ENCODE results near the gene GMEB1. TPM values are rescaled to one million over a fixed set of nuclear protein-coding genes. Genes with fewer than 3 reads are reported as not detected.
A peak's percentile ranks its signal among the peaks of the same experiment; 100 is the strongest.
"Not testable (repeated sequence)": the region's sequence is repeated elsewhere in the genome, so short reads cannot be mapped to it uniquely, and the experiment has no call there.

GMEB1 gene
- total and polyA plus RNA-seq, 2 experiments from 2014 or later = 13.3 to 20.2 TPM

- not testable (repeated sequence) for H3K36me3 Mint-ChIP-seq (ENCODE audit: low read depth); H3K4me3 Mint-ChIP-seq; H3K4me3 ChIP-seq; H3K9me3 Mint-ChIP-seq; H3K36me3 ChIP-seq (ENCODE audit: insufficient read depth); H3K9me2 ChIP-seq (ENCODE audit: insufficient read depth); ATAC-seq; H3K27ac Mint-ChIP-seq; H3K4me1 Mint-ChIP-seq; H2AFZ ChIP-seq; H3K79me2 ChIP-seq (replicated peaks; ENCODE audit: insufficient read depth); H4K20me1 ChIP-seq (replicated peaks; ENCODE audit: insufficient read depth); H3K4me2 ChIP-seq; H3K27me3 ChIP-seq (ENCODE audit: insufficient read depth); H3K27me3 Mint-ChIP-seq (ENCODE audit: insufficient read depth, low read depth, poor library complexity); H3F3A ChIP-seq (replicated peaks; ENCODE audit: low read depth); H3K4me1 ChIP-seq (ENCODE audit: insufficient read depth); DNase-seq (ENCODE audit: low spot score); H3K27ac ChIP-seq (ENCODE audit: low read depth)
Observed at GRCh38 chr1:28653063-28653462, 15.5 kb upstream of the GMEB1 start.

GRCh38 chr1:28653870-28654269 is 14.7 kb upstream of the GMEB1 start:
- H3K27ac Mint-ChIP-seq; H3F3A ChIP-seq (replicated peaks; ENCODE audit: low read depth); H3K4me1 ChIP-seq (ENCODE audit: insufficient read depth); H3K27me3 ChIP-seq (ENCODE audit: insufficient read depth); H3K79me2 ChIP-seq (replicated peaks; ENCODE audit: insufficient read depth); H2AFZ ChIP-seq; H3K4me2 ChIP-seq; H3K36me3 ChIP-seq (ENCODE audit: insufficient read depth); H3K4me3 Mint-ChIP-seq; H3K27me3 Mint-ChIP-seq (ENCODE audit: insufficient read depth, low read depth, poor library complexity); H3K9me3 Mint-ChIP-seq; H3K4me1 Mint-ChIP-seq; H3K9me2 ChIP-seq (ENCODE audit: insufficient read depth); H3K4me3 ChIP-seq; H4K20me1 ChIP-seq (replicated peaks; ENCODE audit: insufficient read depth); H3K27ac ChIP-seq (ENCODE audit: low read depth); H3K36me3 Mint-ChIP-seq (ENCODE audit: low read depth): not testable (repeated sequence)
- DNase-seq (ENCODE audit: low spot score) (peak; percentile 78), ATAC-seq (peak; percentile 47)
- TF ChIP-seq CTCF (conservative IDR thresholded peaks at IDR 0.05; ENCODE audit: low read depth in 2 of 2) = peak; percentile 56 to 82

GRCh38 chr1:28655448-28656311 is 12.9 kb upstream of the GMEB1 start:
- H3K9me3 Mint-ChIP-seq; H3K36me3 Mint-ChIP-seq (ENCODE audit: low read depth); H3K4me3 ChIP-seq; H3K4me1 ChIP-seq (ENCODE audit: insufficient read depth); H3K79me2 ChIP-seq (replicated peaks; ENCODE audit: insufficient read depth); H2AFZ ChIP-seq; H3K27me3 ChIP-seq (ENCODE audit: insufficient read depth); ATAC-seq; H3K4me1 Mint-ChIP-seq; H3K36me3 ChIP-seq (ENCODE audit: insufficient read depth); H3K4me2 ChIP-seq; H3K9me2 ChIP-seq (ENCODE audit: insufficient read depth); DNase-seq (ENCODE audit: low spot score); H3K4me3 Mint-ChIP-seq; H3K27ac Mint-ChIP-seq; H3F3A ChIP-seq (replicated peaks; ENCODE audit: low read depth); H4K20me1 ChIP-seq (replicated peaks; ENCODE audit: insufficient read depth); H3K27ac ChIP-seq (ENCODE audit: low read depth); H3K27me3 Mint-ChIP-seq (ENCODE audit: insufficient read depth, low read depth, poor library complexity): not testable (repeated sequence)

GRCh38 chr1:28656335-28656734 is 12.2 kb upstream of the GMEB1 start:
- Mint-ChIP-seq H3K27ac (no peak overlapping the region), H3K9me3 (no peaks in the 10 kb centered on the region), H3K4me3 (no peak overlapping the region), H3K36me3 (ENCODE audit: low read depth) (no peaks in the 10 kb centered on the region), H3K27me3 (ENCODE audit: insufficient read depth, low read depth, poor library complexity) (no peaks in the 10 kb centered on the region), H3K4me1 (no peaks in the 10 kb centered on the region)
- H3K36me3 ChIP-seq (ENCODE audit: insufficient read depth) = no peaks in the 10 kb centered on the region
- no peaks in the 10 kb centered on the region for H4K20me1 ChIP-seq (replicated peaks; ENCODE audit: insufficient read depth)
- no peak for ATAC-seq
- H3K27me3 ChIP-seq (ENCODE audit: insufficient read depth) = no peaks in the 10 kb centered on the region
- H2AFZ ChIP-seq = no peak overlapping the region
- H3K9me2 ChIP-seq (ENCODE audit: insufficient read depth) = no peaks in the 10 kb centered on the region
- no peak for DNase-seq (ENCODE audit: low spot score)
- no peak overlapping the region for H3K4me3 ChIP-seq
- H3K79me2 ChIP-seq (replicated peaks; ENCODE audit: insufficient read depth) = no peaks in the 10 kb centered on the region
- no peak overlapping the region for H3K27ac ChIP-seq (ENCODE audit: low read depth)
- H3K4me2 ChIP-seq = no peak overlapping the region
- H3K4me1 ChIP-seq (ENCODE audit: insufficient read depth) = no peaks in the 10 kb centered on the region
- no peaks in the 10 kb centered on the region for H3F3A ChIP-seq (replicated peaks; ENCODE audit: low read depth)
- TF ChIP-seq STAT1 (IDR thresholded peaks at IDR 0.05; ENCODE audit: unreplicated experiment) (no peak), CTCF (conservative IDR thresholded peaks at IDR 0.05; ENCODE audit: low read depth in 2 of 2) (no peak), NANOG (IDR thresholded peaks at IDR 0.05; ENCODE audit: borderline replicate concordance) (no peak), REST (IDR thresholded peaks at IDR 0.05; ENCODE audit: unreplicated experiment) (no peak), POLR2AphosphoS5 (IDR thresholded peaks at IDR 0.05; ENCODE audit: low read depth) (no peak)

Measured in GM23338 (cell line).